HepG2 (cell line): Measurements from ENCODE around the gene CDC6. TPM values are rescaled to one million over a fixed set of nuclear protein-coding genes. Genes with fewer than 3 reads are reported as not detected.
A peak's percentile ranks its signal among the peaks of the same experiment; 100 is the strongest.

ENCODE experiments used
- ARID2 ChIP-seq: sonication (generic); formaldehyde crosslinking; IDR thresholded peaks from 2 replicates; pipeline ENCODE4 v1.8.1; 2022; ENCODE audit warnings: mild to moderate bottlenecking, missing genetic modification reagents, borderline replicate concordance
- DNMT3B ChIP-seq: conservative IDR thresholded peaks from 2 replicates; pipeline ENCODE4 v1.6.1; 2016; ENCODE audit warnings: missing biosample characterization, control low read depth
- E2F2 ChIP-seq: sonication (generic); formaldehyde crosslinking; IDR thresholded peaks from 2 replicates; pipeline ENCODE4 v1.4.0; 2020; ENCODE audit warnings: missing genetic modification reagents, borderline replicate concordance
- EEA1 ChIP-seq: sonication (generic); formaldehyde crosslinking; IDR thresholded peaks from 2 replicates; pipeline ENCODE4 v1.5.1; 2020; ENCODE audit warnings: mild to moderate bottlenecking, missing genetic modification reagents, borderline replicate concordance
- GLI4 ChIP-seq: sonication (generic); formaldehyde crosslinking; IDR thresholded peaks from 2 replicates; pipeline ENCODE4 v1.5.1; 2020; ENCODE audit warnings: missing genetic modification reagents, mild to moderate bottlenecking, moderate library complexity, borderline replicate concordance
- SOX5 ChIP-seq: IDR thresholded peaks from 2 replicates; pipeline ENCODE4 v1.6.1; 2016; ENCODE audit warnings: borderline replicate concordance
- YEATS2 ChIP-seq: sonication (generic); formaldehyde crosslinking; IDR thresholded peaks from 2 replicates; pipeline ENCODE4 v1.4.0; 2020; ENCODE audit warnings: missing genetic modification reagents, borderline replicate concordance
- ZNF674 ChIP-seq: sonication (generic); formaldehyde crosslinking; IDR thresholded peaks from 2 replicates; pipeline ENCODE4 v1.5.0; 2020; ENCODE audit warnings: low read depth, mild to moderate bottlenecking, missing genetic modification reagents
- polyA plus RNA-seq, 8 experiments: library from polyadenylated mRNA; depleted of rRNA in 3 of 8; stranded (reverse) in 7 of 8; unstranded in 1 of 8; fragments of >200 nt; fragmentation: Illumina TruSeq in 4 of 8; extraction: Trizol in 4 of 8; gene quantifications; 2 replicates each; pipeline versions ENCODE4 v1.2.1 to v1.2.3, GENCODE V29; 2011 to 2016; ENCODE audit warnings: low read depth in 4 of 8, missing spikeins in 1 of 8, mixed read lengths in 1 of 8; ENCODE audit not compliant: insufficient read depth in 1 of 8
- total RNA-seq, 5 experiments: library from RNA; depleted of rRNA; stranded (reverse); fragments of >200 nt; fragmentation: Illumina TruSeq; extraction: Trizol; gene quantifications; 2 replicates each; pipeline ENCODE4 v1.2.3, GENCODE V29; 2016; ENCODE audit warnings: low read depth in 1 of 5
- TF ChIP-seq, protein P1 (sequence below): sonication (generic); formaldehyde crosslinking; IDR thresholded peaks from 2 replicates; pipeline ENCODE4 v1.5.1; 2020; ENCODE audit warnings: mild to moderate bottlenecking, missing genetic modification reagents, borderline replicate concordance
- TF ChIP-seq, protein P2 (sequence below): sonication (generic); formaldehyde crosslinking; IDR thresholded peaks from 2 replicates; pipeline ENCODE4 v1.9.0; 2021; ENCODE audit warnings: mild to moderate bottlenecking, missing genetic modification reagents
- TF ChIP-seq, protein P3 (sequence below): sonication (generic); formaldehyde crosslinking; IDR thresholded peaks from 2 replicates; pipeline ENCODE4 v1.8.0; 2022; ENCODE audit warnings: mild to moderate bottlenecking, missing genetic modification reagents; ENCODE audit not compliant: insufficient replicate concordance

CDC6 gene
- total and polyA plus RNA-seq, 2 of the 13 experiments (the other 11 are each of a cell fraction or from before 2014, with no cell fraction given), result 17.4 to 114 TPM

DNA sequence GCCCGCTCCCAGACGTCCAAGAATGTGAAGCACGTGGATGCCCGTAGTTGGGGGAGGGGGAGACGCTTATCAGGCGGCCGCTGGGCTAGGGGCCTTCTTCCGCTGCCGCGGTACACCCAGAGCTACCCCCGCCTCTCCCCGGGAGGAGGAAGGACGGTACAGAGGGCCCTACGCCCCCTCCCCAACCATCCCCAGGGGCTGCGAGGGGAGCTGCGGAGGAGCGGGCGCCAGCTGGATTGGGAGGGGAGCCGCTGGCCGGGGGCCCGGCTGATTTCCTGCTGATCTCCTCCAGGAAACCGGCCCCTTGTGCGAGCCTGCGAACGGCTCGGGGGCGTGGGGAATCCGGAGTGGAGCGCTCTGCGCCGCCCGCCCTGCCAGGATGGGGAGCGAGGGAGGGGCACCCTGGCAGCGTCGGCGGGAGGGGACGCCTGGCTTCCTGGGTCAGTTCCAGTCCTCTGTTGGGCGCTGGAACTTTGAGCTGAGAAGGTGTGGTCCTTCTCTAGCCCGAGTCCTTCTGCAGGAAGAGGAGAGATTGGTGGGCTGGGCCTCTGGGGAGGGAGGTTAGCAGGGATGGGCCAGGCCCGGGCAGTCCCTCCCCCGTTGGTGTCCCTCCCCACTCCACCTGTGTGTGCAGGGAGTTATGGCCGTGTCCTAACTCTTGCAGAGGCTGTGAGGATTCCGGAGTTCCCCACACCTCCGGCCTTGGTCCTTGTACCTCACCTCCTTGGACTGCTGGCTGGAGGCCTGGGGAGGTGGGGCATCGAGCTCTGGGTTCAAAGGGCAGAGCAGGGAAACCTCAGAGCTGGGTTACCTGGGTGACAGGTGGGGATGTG is 57.7 kb downstream of the CDC6 start (continued):
- TF ChIP-seq, protein P1, sequence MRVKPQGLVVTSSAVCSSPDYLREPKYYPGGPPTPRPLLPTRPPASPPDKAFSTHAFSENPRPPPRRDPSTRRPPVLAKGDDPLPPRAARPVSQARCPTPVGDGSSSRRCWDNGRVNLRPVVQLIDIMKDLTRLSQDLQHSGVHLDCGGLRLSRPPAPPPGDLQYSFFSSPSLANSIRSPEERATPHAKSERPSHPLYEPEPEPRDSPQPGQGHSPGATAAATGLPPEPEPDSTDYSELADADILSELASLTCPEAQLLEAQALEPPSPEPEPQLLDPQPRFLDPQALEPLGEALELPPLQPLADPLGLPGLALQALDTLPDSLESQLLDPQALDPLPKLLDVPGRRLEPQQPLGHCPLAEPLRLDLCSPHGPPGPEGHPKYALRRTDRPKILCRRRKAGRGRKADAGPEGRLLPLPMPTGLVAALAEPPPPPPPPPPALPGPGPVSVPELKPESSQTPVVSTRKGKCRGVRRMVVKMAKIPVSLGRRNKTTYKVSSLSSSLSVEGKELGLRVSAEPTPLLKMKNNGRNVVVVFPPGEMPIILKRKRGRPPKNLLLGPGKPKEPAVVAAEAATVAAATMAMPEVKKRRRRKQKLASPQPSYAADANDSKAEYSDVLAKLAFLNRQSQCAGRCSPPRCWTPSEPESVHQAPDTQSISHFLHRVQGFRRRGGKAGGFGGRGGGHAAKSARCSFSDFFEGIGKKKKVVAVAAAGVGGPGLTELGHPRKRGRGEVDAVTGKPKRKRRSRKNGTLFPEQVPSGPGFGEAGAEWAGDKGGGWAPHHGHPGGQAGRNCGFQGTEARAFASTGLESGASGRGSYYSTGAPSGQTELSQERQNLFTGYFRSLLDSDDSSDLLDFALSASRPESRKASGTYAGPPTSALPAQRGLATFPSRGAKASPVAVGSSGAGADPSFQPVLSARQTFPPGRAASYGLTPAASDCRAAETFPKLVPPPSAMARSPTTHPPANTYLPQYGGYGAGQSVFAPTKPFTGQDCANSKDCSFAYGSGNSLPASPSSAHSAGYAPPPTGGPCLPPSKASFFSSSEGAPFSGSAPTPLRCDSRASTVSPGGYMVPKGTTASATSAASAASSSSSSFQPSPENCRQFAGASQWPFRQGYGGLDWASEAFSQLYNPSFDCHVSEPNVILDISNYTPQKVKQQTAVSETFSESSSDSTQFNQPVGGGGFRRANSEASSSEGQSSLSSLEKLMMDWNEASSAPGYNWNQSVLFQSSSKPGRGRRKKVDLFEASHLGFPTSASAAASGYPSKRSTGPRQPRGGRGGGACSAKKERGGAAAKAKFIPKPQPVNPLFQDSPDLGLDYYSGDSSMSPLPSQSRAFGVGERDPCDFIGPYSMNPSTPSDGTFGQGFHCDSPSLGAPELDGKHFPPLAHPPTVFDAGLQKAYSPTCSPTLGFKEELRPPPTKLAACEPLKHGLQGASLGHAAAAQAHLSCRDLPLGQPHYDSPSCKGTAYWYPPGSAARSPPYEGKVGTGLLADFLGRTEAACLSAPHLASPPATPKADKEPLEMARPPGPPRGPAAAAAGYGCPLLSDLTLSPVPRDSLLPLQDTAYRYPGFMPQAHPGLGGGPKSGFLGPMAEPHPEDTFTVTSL (CRISPR knock-in tag), result no peak
- TF ChIP-seq, protein P2, sequence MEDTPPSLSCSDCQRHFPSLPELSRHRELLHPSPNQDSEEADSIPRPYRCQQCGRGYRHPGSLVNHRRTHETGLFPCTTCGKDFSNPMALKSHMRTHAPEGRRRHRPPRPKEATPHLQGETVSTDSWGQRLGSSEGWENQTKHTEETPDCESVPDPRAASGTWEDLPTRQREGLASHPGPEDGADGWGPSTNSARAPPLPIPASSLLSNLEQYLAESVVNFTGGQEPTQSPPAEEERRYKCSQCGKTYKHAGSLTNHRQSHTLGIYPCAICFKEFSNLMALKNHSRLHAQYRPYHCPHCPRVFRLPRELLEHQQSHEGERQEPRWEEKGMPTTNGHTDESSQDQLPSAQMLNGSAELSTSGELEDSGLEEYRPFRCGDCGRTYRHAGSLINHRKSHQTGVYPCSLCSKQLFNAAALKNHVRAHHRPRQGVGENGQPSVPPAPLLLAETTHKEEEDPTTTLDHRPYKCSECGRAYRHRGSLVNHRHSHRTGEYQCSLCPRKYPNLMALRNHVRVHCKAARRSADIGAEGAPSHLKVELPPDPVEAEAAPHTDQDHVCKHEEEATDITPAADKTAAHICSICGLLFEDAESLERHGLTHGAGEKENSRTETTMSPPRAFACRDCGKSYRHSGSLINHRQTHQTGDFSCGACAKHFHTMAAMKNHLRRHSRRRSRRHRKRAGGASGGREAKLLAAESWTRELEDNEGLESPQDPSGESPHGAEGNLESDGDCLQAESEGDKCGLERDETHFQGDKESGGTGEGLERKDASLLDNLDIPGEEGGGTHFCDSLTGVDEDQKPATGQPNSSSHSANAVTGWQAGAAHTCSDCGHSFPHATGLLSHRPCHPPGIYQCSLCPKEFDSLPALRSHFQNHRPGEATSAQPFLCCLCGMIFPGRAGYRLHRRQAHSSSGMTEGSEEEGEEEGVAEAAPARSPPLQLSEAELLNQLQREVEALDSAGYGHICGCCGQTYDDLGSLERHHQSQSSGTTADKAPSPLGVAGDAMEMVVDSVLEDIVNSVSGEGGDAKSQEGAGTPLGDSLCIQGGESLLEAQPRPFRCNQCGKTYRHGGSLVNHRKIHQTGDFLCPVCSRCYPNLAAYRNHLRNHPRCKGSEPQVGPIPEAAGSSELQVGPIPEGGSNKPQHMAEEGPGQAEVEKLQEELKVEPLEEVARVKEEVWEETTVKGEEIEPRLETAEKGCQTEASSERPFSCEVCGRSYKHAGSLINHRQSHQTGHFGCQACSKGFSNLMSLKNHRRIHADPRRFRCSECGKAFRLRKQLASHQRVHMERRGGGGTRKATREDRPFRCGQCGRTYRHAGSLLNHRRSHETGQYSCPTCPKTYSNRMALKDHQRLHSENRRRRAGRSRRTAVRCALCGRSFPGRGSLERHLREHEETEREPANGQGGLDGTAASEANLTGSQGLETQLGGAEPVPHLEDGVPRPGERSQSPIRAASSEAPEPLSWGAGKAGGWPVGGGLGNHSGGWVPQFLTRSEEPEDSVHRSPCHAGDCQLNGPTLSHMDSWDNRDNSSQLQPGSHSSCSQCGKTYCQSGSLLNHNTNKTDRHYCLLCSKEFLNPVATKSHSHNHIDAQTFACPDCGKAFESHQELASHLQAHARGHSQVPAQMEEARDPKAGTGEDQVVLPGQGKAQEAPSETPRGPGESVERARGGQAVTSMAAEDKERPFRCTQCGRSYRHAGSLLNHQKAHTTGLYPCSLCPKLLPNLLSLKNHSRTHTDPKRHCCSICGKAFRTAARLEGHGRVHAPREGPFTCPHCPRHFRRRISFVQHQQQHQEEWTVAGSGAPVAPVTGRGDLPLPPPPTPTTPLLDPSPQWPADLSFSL (CRISPR knock-in tag), result no peak
- TF ChIP-seq EEA1 (CRISPR knock-in tag) (0 out of 2 replicates have a peak, but pooled peaks have one; percentile 22), E2F2 (no peak), ZNF674 (CRISPR knock-in tag) (0 out of 2 replicates have a peak, but pooled peaks have one; percentile 84), ARID2 (CRISPR knock-in tag) (no peak; the same call in 1 of the 2 replicates), YEATS2 (CRISPR knock-in tag) (no peak), SOX5 (CRISPR knock-in tag) (peak; percentile 46; the same call in 1 of the 2 replicates), GLI4 (CRISPR knock-in tag) (0 out of 2 replicates have a peak, but pooled peaks have one; percentile 80), DNMT3B (no peak)
- TF ChIP-seq, protein P3, sequence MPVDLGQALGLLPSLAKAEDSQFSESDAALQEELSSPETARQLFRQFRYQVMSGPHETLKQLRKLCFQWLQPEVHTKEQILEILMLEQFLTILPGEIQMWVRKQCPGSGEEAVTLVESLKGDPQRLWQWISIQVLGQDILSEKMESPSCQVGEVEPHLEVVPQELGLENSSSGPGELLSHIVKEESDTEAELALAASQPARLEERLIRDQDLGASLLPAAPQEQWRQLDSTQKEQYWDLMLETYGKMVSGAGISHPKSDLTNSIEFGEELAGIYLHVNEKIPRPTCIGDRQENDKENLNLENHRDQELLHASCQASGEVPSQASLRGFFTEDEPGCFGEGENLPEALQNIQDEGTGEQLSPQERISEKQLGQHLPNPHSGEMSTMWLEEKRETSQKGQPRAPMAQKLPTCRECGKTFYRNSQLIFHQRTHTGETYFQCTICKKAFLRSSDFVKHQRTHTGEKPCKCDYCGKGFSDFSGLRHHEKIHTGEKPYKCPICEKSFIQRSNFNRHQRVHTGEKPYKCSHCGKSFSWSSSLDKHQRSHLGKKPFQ (CRISPR knock-in tag), result peak; percentile 75
